HG02884 (cell line): Measurements from ENCODE around the gene GPR39.

ENCODE experiments used
- ATAC-seq: cut with Tn5 transposase; IDR thresholded peaks from one replicate; pipeline ENCODE4 v1.9.1; 2021; ENCODE audit warnings: mild to moderate bottlenecking, moderate library complexity; ENCODE audit not compliant: unreplicated experiment

The GPR39 gene

GRCh38 chr2:132559921-132560320, 143.3 kb downstream of the GPR39 start:
- ATAC-seq, result no peak

DNA sequence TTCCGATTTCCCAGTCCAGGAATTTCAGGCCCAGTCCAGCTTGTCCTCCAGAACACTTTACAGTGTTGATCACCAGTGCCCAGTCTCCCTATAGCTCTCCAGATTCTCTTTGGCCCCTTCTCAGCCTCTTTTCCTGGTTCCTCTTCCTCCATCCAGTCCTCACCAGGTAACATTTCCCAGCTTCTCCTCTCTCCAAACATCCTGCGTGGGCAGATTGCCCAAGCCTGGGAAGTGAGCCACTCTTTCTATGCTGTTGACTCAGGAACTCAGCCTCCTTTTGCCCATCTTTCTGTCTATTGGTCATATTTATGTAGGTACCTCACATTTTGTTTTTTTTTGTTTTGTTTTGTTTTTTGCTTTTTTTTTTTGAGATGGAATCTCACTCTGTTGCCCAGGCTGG, 144.0 kb downstream of the GPR39 start:
- no peak for ATAC-seq

GRCh38 chr2:132562245-132562644, 145.6 kb downstream of the GPR39 start:
- ATAC-seq, result no peak

DNA sequence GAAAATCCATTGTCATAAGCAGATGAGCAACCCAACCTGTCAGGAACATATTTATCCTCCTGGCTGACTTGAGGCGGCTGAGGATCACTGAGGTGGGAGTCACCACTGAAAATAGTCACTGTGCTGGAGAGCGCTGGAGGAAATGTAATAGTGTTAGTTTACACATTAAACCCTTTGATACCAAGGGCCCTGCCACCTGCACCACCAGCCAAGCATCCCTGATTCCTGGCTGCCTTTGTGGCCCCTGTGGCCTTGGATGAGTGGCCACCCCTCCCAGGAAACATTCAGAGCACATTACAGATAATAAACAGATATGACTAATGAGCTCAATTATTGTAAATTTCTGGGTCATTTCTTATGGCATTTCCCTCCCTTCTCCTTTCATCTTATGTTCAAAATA, 147.5 kb downstream of the GPR39 start:
- no peak for ATAC-seq

DNA sequence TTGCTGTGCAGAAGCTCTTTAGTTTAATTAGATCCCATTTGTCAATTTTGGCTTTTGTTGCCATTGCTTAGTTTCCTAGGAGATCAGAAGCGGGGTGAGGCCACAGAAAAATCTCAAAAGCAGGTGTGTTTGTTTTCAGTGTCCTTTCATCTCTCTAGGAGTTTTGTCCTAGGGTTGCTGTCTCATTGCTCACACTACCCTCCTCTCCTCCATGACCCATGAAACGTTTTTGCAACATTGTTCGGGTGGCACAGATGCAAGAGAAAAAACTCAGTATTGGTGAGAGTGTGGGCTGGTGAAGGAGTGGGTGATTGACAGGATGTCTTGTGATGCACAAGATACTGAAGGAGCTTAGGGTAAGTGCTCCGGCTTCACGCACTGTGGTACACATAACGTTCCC, 149.8 kb downstream of the GPR39 start:
- no peak for ATAC-seq

DNA sequence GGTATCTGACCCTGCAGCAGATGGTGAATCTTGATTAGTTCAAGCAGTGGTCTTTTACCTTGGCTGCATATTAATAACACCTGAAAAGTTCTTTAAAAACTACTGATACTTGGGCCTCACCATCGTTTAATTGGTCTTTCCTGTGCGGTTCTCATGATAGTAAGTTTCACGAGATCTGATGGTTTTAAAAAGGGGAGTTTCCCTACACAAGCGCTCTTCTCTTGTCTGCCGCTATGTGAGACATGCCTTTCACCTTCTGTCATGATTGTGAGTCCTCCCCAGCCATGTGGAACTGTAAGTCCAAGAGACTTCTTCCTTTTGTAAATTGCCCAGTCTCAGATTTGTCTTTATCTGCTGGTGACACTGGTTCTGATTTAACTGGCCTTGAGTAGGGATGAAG, 151.1 kb downstream of the GPR39 start:
- no peak for ATAC-seq

DNA sequence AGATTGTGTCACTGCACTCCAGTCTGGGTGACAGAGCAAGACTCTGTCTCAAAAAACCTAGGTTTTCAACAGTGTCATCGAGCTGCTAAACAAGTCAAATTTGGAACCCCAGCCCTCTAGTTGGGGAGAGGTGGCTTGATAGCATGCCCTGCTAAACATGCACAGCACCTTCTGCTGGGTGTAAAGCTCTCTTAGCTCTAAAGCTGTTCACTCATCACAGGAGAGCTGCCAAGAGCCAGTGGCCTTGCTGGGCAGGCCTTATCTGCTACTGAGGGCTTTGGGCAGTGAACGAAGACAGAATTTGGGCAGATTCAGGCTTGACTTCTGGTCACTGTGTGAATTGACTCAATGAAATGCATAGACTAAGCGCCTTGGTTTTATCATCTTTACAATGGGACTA, 152.1 kb downstream of the GPR39 start:
- ATAC-seq, result no peak

GRCh38 chr2:132573444-132574007, 156.9 kb downstream of the GPR39 start:
- ATAC-seq, result no peak

- ATAC-seq, result no peak
Measured at GRCh38 chr2:132577686-132578085, 161.1 kb downstream of the GPR39 start.

DNA sequence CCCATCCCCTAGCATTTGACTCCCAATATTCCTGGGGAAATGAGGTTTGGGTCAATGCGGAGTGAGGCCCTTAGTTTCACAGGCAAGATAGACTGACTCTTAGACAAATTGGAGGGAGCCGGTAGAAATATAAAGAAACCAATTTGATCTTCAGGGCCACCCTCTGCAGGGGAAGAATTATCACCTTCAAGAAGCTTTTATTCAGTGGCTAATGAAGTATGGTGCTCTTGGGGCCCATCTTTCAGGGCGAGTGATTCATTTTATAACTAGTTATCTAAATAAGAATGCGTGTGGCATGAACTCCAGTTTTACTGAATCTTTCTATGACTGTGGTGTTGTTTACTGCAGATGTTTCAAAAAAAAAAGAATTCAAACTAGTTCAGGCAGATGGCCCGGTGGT, 165.0 kb downstream of the GPR39 start:
- no peak for ATAC-seq

- no peak for ATAC-seq
Measured at GRCh38 chr2:132581991-132582738, 165.6 kb downstream of the GPR39 start.

GRCh38 chr2:132583666-132584360, 167.2 kb downstream of the GPR39 start:
- no peak for ATAC-seq

GRCh38 chr2:132584976-132585817, 168.6 kb downstream of the GPR39 start:
- ATAC-seq, result no peak

GRCh38 chr2:132586101-132586511, 169.5 kb downstream of the GPR39 start:
- ATAC-seq, result no peak

DNA sequence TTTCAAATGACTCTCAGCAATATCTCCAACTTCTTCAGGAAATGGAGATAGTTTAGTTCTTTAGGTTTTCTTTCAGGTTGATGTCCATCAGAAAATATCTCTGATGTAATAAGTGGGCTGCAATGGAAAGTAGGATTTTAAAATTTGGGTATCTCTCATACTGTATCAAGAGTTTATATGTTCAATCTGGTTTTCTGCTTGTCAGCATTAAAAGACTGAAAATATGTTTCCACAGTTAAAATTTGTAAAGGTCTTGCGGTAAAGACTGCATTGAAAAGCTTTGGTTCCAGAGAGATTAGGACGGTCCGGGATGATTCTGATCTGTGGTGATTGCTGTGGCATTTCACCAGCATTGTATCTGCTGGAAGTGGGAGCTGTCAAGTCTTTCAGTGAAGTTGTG, 170.2 kb downstream of the GPR39 start:
- ATAC-seq, result no peak

- no peak for ATAC-seq
Measured at GRCh38 chr2:132588576-132588975, 172.0 kb downstream of the GPR39 start.

DNA sequence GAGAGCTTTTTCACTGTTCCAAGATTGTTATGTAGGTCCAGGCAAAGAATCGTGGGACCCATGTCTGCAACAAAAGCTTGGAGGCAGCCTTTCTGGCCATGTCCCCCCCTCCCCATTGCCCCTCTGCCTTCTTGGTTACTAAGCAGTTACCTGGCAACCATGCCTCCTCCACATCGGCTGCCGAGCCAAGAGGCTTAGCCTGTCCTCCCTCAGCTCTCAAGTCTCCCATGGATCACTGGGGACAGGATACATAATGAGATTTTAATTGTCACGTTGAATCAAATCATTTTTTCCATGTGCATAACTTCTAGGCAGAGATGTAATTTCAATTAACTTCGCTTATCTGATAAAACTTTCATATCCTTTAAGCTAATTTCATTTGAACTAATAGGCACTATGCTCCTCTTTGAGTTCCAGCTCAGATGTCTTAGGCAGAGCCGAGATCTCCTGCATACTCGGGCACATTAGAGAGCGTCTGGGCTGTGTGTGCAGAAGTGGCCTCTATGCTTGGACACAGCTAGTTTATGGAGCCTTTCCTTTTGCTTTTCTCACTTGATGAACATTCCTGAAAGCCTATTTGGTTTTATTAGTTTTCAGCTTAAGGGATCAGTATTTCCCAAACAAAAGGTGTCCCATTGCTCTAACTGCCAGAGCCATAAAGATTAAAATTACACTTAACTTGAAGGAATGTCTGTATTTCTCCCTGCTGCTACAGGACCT, 172.7 kb downstream of the GPR39 start:
- ATAC-seq, result no peak

DNA sequence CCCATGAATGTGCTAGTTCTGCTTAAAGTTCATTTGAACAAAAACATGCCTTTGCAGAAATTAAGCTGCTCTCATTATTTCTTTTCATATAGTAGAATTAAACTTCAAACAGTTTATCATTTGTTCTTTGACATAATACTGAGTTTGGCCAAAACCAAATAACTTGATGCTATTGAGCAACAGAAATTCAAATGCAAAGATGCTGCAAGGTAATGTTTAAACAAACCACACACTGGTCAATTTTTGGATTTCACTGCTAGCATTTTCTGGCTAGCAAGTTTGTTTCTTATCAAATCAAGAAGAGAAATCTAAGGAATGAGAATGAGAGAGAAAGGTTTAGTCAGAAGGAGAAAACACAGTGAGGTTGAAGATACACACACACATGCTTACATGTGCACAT, 173.4 kb downstream of the GPR39 start:
- ATAC-seq, result no peak

DNA sequence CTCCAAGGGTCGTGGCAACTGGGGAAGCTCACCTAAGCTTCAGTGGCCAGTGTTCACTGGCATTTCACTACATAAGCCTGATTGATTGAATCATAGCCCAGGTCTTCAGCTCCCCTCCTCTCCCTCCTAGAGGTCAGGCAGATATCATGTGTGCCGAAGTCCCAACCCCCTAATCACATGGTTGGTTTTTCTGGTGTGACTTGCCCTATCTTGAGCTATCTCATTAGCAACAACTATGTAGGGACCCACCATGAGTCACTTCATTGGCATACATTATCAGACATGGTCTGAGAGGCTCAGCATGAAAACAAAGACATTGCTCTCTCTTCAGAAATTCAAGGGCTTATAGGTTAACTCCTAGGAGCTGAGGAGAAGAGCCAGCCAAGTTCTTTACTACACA, 176.6 kb downstream of the GPR39 start:
- no peak for ATAC-seq

DNA sequence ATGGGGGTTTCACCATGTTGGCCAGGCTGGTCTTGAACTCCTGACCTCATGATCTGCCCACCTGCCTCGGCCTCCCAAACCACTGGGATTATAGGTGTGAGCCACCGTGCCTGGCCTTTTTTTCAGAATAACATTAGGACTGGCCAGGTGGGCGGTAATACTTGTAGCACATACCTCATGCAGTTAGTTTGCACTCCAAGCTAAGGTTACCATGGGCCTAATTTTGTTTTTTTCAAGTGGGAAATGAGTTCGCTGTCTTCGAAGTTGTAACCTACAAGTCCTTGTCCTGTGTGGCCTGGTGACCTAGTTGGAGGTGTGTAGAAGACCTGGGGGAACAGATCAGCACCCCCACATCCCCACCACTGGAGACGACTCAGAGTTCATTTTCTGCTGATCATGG, 178.6 kb downstream of the GPR39 start:
- no peak for ATAC-seq

DNA sequence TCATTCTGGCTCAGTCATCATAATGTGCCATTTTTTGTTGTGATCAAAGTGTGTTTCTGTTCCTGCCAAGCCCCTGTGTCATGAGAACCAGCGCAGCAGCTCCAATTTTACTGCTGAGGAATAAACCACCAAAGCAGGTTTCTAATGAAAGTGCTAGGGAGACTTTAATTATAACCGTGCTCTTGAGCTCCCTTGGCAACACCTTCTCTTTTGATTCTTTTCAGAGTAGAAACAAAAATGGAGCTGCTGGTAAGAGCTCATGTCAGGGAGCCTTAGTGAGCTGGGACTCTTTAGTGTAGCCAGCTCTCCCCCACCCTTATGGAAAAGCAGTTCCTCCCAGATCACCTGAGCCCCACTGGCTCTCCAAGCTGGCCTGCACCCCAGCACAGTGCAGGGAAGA, 179.1 kb downstream of the GPR39 start:
- no peak for ATAC-seq
